ACHN (cell line): ENCODE results near the gene TRAF2.
"Not testable (repeated sequence)": the region's sequence is repeated elsewhere in the genome, so short reads cannot be mapped to it uniquely, and the experiment has no call there.

Experiments used
- DNase-seq: peaks from one replicate; pipeline ENCODE4 v3.0.0-alpha.2; 2015
- in situ Hi-C: cut with HindIII; loops from 2 replicates; pipeline ENCODE4 v1.10.0; 2017; ENCODE audit warnings: low sequenced_read_pairs, low pct_ligation_motif_present, low pct_unique_long_range_greater_than_20kb

Gene TRAF2

DNA sequence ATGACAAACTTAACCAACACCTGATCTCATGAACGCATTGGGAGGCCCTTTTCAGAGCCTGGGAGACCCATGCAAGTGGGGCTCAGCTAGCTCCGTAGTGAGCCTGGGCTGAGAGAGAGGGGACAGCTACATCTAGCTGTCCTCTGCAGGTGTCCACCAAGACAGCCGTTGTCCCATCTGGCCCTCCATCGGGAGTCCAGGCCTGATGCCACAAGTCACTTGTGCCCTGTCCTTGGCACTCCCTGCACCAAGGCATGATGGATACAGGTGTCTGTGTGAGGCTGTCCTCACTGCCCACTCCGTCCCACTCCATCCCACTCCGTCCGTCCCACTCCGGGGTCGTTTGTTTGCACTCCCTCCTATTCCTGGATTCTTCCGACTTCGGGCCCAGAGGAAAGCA is 17.7 kb upstream of the TRAF2 start:
- in situ Hi-C loops = no loop called here
- no peak for DNase-seq

DNA sequence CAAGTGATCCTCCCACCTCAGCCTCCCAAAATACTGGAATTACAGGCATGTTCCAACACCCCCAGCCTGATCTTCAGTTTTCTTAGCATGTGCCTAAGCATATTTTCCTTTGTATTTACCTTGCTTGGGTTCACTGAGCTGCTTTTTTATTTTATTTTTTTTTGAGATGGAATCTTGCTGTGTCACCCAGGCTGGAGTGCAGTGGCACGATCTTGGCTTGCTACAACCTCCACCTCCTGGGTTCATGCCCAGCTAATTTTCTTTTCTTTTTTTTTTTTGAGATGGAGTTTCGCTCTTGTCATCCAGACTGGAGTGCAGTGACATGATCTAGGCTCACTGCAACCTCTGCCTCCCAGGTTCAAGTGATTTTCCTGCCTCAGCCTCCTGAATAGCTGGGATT is 16.7 kb upstream of the TRAF2 start:
- not testable (repeated sequence) for DNase-seq

DNA sequence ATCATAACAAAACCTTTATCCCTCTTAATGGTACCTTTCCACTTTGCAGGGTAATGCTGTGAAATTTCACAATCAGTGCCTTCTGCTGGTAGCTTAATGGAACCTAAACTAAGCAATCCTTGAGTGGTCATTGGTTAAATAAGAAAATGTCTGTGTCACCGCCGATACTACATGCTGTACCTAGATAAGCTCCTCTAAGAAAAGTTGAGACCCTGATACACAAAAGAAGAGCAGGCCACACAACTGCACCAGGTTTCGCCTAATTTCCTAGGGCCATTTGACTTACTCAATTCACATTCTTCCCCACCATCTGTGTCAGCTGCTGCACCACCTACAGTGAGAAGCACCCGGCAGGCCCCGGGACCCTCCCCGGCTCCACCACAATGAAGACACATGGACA is 11.2 kb upstream of the TRAF2 start:
- DNase-seq = no peak
- in situ Hi-C loops = no loop called here

More for the DNA sequence above, 16.7 kb upstream of the TRAF2 start:
- in situ Hi-C loops = not testable (repeated sequence)

DNA sequence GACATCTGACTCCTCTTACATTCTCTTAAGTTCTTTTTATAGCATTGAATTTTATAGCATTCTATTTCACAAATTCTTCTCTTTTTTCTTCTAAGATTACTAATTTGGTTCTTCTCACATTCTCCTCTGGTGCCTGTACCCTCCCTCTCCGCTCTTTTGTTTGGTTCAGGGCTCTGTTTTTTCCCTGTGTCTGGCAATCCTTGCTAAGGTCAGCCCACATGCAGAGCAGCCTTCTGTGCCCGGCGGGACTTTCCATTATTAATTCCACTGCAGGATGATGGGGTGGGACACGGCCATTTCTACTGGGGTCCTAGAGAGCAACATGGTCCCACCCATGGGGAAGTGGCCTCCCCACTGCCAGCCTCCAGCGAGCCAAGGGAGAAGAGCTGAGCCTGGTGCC is 9.8 kb upstream of the TRAF2 start:
- in situ Hi-C loops = no loop called here
- DNase-seq = no peak

DNA sequence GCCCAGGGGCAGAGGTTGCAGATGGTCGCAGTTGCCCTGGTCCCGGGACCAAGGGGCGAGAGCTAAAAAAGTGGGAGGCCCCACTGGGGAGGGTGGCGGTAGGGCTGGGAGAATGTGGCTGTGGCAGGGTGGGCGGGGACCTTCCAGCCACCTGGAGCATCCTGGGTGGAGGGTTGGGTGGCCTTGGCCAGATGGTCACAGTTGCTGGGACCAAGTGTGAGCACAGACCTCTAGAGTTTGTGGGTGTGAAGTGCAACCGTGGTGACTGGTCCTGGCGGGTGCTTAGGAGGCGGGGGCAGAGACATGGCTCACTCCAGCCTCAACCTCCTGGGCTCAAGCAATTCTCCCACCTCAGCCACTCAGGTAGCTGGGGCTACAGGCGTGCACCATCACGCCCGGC is 5.7 kb upstream of the TRAF2 start:
- in situ Hi-C loops = no loop called here
- DNase-seq = no peak

DNA sequence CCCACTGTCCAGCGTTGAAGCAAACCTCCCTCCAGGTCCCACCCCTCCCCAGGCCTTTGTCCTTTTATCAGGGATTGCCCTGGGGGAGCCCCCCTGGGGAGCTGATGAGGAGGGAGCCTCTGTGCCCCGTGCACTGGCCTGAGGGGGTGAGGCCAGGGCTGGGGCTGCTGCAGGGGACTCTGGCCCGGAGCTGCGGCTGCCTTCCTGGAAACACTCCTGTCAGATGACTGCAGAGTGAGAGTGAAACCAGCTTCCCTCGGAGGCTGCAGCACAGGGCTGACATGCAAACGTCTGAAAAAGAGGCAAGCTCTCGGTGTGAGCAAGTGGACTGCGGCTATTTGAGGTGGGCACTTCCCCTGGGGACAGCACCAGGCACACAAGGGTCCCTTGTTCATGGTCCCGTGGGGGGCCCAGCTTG is 4.6 kb upstream of the TRAF2 start:
- peak; percentile 36 for DNase-seq
- in situ Hi-C loops = no loop called here

DNA sequence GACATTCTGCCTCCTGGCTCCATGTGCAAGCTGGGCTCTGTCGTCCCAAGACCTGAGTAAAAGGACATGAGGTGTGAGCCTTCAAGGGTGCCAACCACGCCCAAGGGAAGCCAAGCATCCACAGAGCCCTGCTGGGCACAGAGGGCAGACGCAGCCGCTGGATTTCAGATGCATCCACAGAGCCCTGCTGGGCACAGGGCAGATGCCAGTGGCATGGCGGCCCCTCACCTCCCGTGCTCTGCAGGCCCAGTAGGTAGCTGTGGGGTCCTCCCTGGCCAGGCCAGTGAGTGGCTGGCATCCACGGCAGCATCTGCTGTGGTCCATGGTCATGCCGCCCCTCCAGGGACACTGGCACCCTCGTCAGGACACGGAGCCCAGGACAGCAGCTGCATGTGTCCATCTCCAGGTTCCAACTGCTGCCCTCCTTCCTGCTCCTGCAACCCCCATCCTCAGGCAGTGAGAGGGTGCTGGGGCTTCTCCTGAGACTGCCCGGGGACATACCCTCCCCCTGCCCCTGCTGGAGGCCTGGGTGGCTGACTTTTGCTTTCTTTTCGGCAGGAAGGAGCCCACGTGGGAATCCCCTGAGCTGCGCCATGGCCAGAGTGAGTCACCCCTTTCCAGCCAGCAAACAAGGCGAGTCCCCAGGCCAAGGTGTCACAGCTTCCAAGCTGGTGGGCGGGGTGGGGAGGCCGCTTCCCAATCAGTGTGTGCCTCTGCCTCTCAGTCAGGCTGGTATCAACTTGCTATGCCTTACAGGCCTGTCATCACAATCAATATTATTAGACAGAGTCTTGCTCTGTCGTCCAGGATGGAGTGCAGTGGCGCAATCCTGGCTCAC is 4.0 kb upstream of the TRAF2 start:
- in situ Hi-C loops = no loop called here
- DNase-seq = peak; percentile 81

DNA sequence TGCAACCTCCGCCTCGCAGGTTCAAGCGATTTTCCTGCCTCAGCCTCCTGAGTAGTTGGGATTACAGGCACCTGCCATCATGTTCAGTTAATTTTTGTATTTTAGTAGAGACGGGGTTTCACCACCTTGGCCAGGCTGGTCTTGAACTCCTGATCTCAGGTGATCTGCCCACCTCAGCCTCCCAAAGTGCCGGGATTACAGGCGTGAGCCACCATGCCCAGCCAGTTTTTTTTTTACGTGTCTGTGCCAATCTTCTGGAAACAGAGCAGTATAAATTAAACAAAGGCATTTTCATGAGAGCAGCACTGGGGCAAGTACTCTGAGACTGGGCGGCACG is 3.4 kb upstream of the TRAF2 start:
- DNase-seq, in situ Hi-C loops: not testable (repeated sequence)

DNA sequence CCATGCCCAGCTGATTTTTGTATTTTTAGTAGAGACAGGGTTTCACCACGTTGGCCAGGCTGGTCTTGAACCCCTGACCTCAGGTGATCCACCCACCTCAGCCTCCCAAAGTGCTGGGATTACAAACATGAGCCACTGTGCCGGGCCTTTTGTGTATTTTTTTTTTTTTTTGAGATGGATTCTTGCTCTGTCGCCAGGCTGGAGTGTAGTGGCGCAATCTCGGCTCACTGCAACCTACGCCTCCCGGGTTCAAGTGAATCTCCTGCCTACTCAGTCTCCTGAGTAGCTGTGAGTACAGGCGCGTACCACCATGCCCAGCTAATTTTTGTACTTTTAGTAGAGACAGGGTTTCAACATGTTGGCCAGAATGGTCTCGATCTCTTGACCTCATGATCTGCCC is 2.6 kb upstream of the TRAF2 start:
- in situ Hi-C loops, DNase-seq: not testable (repeated sequence)

DNA sequence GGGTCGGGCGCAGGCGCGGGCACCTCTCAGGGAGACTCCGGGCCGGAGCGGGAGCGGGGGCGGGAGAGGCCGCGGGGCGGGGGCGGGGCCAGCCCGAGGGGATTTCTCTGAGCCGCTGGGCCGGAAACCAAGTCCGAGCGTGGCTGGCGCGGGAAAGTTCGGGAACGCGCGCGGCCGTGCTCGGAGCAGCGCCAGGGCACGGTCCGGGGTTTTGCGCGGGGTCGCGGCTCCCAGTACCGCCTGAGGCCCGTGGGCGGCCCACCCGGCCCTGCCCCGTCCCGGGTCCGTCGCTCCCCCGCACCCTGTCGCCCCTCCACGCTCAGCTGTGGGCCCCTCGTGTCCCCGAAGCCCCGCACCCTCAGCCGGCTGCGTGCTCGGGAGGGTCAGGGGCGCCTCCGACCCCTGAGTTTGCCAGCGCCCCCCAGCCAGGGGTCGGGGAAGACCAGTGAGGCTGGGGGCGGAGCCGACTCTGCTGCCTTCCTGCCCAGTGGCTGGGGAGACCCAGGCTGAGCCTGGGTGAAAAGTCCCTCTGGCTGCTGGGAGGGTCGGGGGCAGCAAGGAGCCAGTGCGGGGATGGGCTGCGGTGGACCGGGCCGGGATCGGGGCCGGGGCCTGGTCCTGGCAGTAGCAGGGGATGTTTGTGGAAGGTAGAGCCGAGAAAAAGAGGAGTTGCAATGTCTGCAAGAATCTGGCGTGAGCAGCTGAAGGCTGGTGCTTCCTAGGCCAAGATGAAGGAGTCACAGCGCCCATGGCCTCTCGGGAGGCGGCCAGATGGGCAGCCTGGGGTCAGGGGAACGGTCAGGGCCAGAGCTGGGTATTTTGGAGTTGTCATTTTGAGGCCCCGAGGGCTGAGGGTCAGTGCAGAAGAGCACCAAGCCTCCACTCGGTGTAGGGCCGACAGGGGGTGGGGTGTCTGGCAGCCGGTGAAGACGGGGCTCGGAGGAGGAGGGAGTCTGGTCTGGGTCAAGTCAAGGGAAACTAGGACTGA is 588 bp downstream of the TRAF2 start:
- in situ Hi-C loops = no loop called here
- peak; percentile 33 for DNase-seq

DNA sequence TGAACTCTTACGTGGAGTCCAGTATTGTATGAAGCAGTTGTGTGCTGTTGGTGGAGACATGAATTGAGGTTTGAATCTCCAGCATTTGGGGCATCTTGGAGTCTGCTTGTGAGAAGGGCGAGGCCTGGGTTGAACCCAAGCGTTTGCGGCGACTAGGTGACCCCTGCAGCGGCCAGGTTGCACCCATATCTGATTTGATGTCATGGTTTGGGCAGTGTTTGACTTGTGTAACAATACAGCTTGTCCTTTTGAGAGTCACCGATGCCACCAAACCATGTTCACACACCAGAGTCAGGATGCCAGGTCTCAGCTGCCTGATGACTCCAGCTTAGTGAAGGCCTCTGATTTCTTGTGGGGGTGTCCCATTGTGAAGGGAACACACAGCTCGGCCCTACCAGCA is 2.1 kb downstream of the TRAF2 start:
- in situ Hi-C loops = no loop called here
- DNase-seq = no peak

DNA sequence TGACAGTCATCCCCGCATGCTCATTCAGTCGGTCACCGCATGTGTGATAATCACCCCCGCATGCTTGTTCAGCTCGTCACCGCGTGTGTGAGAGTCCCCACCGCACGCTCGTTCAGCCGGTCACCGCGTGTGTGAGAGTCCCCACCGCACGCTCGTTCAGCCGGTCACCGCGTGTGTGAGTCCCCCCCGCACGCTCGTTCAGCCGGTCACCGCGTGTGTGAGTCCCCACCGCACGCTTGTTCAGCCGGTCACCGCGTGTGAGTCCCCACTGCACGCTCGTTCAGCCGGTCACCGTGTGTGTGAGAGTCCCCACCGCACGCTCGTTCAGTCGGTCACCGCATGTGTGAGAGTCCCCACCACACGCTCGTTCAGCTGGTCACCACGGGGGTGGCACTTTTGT is 3.5 kb downstream of the TRAF2 start:
- no peak for DNase-seq
- in situ Hi-C loops = no loop called here

DNA sequence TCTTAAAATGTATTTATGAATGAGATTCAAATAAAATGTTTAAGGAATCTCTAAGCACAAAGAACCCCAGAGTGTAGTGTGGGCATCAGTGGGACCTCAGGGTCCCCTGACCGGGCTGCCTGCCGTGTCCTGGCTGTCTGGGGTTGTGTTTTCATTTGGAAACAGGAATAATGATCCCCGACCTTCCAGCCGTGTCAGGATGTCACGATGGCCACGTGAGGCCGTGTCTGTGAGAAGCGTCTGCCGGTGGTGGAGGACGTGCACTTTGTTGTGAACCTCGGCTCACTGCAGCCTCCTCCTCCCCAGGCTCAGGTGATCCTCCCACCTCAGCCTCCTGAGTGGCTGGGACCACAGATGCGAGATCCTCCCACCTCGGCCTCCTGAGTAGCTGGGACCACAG is 4.3 kb downstream of the TRAF2 start:
- in situ Hi-C loops = no loop called here
- no peak for DNase-seq

DNA sequence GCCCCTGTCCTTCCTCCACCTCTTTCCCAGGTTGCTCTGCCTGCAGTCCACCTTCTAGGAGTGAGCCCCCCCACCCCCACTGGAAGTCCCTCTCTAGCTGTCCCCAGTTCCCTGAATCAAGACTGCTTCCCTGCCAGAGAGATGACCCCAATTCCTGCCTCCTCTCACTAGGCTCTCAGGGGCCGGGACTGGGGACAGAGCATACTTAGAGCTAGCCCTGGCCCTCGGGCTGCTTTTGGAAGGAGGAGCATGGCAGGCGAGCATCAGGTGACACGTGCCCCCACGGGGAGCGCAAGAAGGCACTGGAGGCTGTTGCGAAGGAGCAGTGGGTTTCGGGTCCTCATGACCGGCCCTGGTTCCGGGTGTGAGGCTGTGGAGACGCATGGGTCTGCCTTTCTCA is 9.7 kb downstream of the TRAF2 start:
- in situ Hi-C loops = no loop called here

DNA sequence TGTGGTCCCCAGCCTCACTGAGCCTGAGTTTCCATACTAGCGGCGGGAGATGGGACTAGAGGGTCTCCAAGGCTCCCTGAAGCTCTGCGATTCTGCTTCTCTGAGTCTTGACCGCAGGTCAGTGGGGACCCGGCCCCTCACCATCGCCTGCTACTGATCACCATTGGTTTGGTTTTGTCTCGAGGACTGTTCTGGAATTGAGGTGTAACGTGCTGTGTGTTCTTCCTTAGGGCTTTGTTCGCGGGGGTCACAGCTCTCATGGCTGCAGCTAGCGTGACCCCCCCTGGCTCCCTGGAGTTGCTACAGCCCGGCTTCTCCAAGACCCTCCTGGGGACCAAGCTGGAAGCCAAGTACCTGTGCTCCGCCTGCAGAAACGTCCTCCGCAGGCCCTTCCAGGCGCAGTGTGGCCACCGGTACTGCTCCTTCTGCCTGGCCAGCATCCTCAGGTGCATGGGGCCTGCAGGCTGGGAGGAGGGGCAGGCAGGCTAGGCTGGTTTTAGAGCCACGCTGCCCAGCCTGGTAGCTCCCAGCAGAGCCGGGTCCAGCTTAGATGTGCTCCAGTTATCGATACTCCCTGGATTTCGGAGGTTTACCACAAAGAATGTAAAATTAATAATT is 12.3 kb downstream of the TRAF2 start:
- no peak for DNase-seq
- in situ Hi-C loops = no loop called here

More for the DNA sequence above, 9.7 kb downstream of the TRAF2 start:
- no peak for DNase-seq

DNA sequence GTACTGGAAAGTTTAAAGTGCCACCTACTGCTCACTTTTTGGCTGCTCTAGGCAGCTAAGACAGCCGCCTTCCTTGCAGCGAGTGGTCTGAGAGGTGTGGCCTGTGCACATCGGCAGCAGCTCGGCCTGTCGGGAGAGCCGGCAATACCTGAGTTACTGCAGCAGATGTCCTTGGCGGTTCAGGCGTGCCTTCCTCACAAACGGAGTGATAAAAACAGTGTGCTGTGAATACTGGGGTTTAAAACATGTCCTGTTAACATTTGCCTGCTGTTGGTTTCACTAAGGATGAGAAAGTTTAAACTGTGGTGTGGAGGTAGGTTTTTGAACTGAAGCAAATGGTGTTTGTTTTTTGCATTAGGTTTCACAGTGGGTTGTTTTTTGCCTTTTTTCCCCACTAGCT is 12.9 kb downstream of the TRAF2 start:
- no peak for DNase-seq
- in situ Hi-C loops = no loop called here

DNA sequence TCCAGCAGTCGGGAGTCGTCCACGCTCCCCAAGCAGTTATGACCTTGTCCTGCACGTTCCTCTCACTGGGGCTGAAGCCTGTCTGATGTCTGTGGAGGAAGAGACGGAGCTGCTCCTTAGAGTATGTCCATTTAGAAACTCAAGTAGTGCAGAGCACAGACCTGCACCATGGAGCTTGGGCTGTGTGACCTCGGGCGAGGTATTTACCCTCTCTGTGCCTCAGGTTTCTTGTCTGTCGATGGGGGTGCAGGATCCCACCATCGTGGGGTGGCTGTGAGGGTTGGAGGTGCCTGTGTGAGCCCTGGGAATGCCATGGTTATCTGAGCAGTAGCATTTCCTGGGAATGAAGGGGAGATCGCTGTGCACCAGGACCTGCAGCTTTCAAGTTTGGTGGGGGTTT is 14.2 kb downstream of the TRAF2 start:
- in situ Hi-C loops = no loop called here

DNA sequence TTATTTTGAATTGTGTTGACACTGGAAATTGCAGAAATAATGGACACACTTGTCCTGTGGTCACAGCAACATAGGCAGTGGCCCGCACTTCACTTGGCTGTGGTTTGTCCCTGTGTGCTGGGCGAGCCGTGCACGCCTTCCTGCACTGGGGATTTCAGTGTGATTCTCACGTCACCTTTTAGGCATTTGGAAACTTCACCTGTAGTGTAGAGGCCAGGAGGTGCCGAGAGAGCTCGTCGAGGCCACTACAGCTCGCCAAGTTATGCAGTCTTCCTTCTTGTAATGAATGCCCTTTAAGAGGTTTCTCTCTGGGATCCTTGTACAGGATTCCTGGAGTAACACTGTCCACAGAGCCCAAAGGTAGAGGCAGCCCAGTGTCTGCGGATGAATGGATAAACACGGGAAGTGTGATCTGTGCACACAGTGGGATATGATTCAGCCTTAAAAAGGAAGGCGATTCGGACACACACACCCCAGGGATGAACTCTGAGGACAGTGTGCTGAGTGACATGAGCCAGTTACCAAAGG is 14.7 kb downstream of the TRAF2 start:
- peak; percentile 48 for DNase-seq
- in situ Hi-C loops = no loop called here

More for the DNA sequence above, 14.2 kb downstream of the TRAF2 start:
- no peak for DNase-seq
